Measurements from ENCODE around the gene TMEM255B. TPM values are rescaled to one million over a fixed set of nuclear protein-coding genes. Genes with fewer than 3 reads are reported as not detected.

Gene TMEM255B
- total and polyA plus RNA-seq, 9 of the 15 experiments (the other 6 are each of a cell fraction or from before 2014, with no cell fraction given) = 0.01 to 0.75 (median 0.23) TPM

GRCh38 chr13:113828282-113828825, 69.3 kb downstream of the TMEM255B start:
- DNase-seq (ENCODE audit: extremely low read depth in 1 of 4, low spot score in 3 of 4) (no peak), ATAC-seq (no peak), FAIRE-seq (no peak)
- Histone ChIP-seq H3K9me3 (replicated peaks; ENCODE audit: control insufficient read depth, insufficient read depth, low read depth, low read length) (no peaks in the 10 kb centered on the region), H3K9me1 (ENCODE audit: control insufficient read depth, insufficient read depth, low read length) (no peaks in the 10 kb centered on the region), H3K4me1 (replicated peaks in 1 of 2; ENCODE audit: control insufficient read depth in 2 of 2, insufficient read depth in 2 of 2, low read length in 2 of 2) (peaks cover 0 to 8% of the 10 kb centered on the region in 2 experiments; a peak in 1 of 5 replicates), H3K27me3 (ENCODE audit: control insufficient read depth in 2 of 2, insufficient read depth in 2 of 2, low read length in 2 of 2) (no peaks in the 10 kb centered on the region), H3K27ac (ENCODE audit: extremely low read depth, low read depth, low read length) (no peak overlapping the region), H3K4me2 (ENCODE audit: insufficient read depth, low read length) (no peak overlapping the region), H4K20me1 (replicated peaks; ENCODE audit: control insufficient read depth, insufficient read depth, low read length) (no peaks in the 10 kb centered on the region), H2AFZ (ENCODE audit: low read depth, low read length) (no peak overlapping the region), H3K9ac (ENCODE audit: insufficient read depth in 1 of 2, low read depth in 2 of 2, low read length in 2 of 2) (no peak overlapping the region), H3K36me3 (ENCODE audit: control insufficient read depth, insufficient read depth, low read length) (no peaks in the 10 kb centered on the region), H3K79me2 (ENCODE audit: control insufficient read depth, insufficient read depth, low read length) (no peaks in the 10 kb centered on the region), H3K4me3 (no peak overlapping the region)
- intact Hi-C loops (cut with micrococcal nuclease) (no loop called here), in situ Hi-C loops (cut with MboI) (loop anchor here (10.0 kb wide), 1 partner anchor 86 kb away; no protein-coding TSS in a partner anchor)
- no TSS peak for BruUV-seq (replicated peaks)
- ChIA-PET CTCF (ENCODE audit: low intra/inter-chr PET ratio) (no interaction called here), POLR2A (no interaction called here)
- WGBS (ENCODE audit: insufficient coverage, low coverage, missing lambda C conversion rate) = 68% methylated on average over 12 of the region's 20 CpGs
- TF ChIP-seq ZNF184 (CRISPR knock-in tag; IDR thresholded peaks at IDR 0.05) = no peak
- TF ChIP-seq ATF4 (CRISPR knock-in tag; IDR thresholded peaks at IDR 0.05) = no peak
- no peak for TF ChIP-seq CHD1 (IDR thresholded peaks at IDR 0.05; ENCODE audit: low read length)
- TF ChIP-seq ETS2 (tag; IDR thresholded peaks at IDR 0.05; ENCODE audit: borderline replicate concordance, poor library complexity, severe bottlenecking) = no peak
- no peak for TF ChIP-seq ZFP91 (CRISPR knock-in tag; IDR thresholded peaks at IDR 0.05)
- no peak for TF ChIP-seq NFYB (IDR thresholded peaks at IDR 0.05; ENCODE audit: extremely low read depth, insufficient read length)
- TF ChIP-seq ZNF561 (CRISPR knock-in tag; conservative IDR thresholded peaks at IDR 0.05) = no peak
- TF ChIP-seq MXD1 (CRISPR knock-in tag; IDR thresholded peaks at IDR 0.05; ENCODE audit: borderline replicate concordance, poor library complexity, severe bottlenecking) = no peak
- no peak for TF ChIP-seq BDP1 (IDR thresholded peaks at IDR 0.05; ENCODE audit: insufficient read depth, insufficient read length)
- no peak for TF ChIP-seq NONO (IDR thresholded peaks at IDR 0.05; ENCODE audit: low read depth in 2 of 2, low read length in 1 of 2)
- TF ChIP-seq ZBTB33 (CRISPR knock-in tag; IDR thresholded peaks at IDR 0.05) = no peak
- no peak for TF ChIP-seq E2F8 (IDR thresholded peaks at IDR 0.05; ENCODE audit: low read depth, partially characterized antibody)
